Hepatocyte (in vitro differentiated cells): ENCODE measurements around the gene TAF4. TPM values are rescaled to one million over a fixed set of nuclear protein-coding genes. Genes with fewer than 3 reads are reported as not detected.

Experiments used
- DNase-seq: peaks from one replicate; pipeline ENCODE4 v3.0.0-alpha.2; 2016; ENCODE audit warnings: low spot score
- H2AFZ ChIP-seq: fragments of 200-600 bp; sonication (generic); 2 replicates; pipeline ENCODE4 v1.6.0; 2016; ENCODE audit warnings: antibody characterized with exemption, mild to moderate bottlenecking
- H3K27ac ChIP-seq: fragments of 200-600 bp; sonication (generic); 2 replicates; pipeline ENCODE4 v1.5.1; 2016; ENCODE audit warnings: mild to moderate bottlenecking
- H3K27me3 ChIP-seq: fragments of 200-600 bp; sonication (generic); 2 replicates; pipeline ENCODE4 v1.6.1; 2016
- H3K36me3 ChIP-seq: fragments of 200-600 bp; sonication (generic); replicated peaks from 2 replicates; pipeline ENCODE4 v1.5.1; 2016; ENCODE audit warnings: low read depth; ENCODE audit not compliant: insufficient read depth
- H3K4me1 ChIP-seq: fragments of 200-600 bp; sonication (generic); 2 replicates; pipeline ENCODE4 v1.5.1; 2016; ENCODE audit warnings: mild to moderate bottlenecking, moderate library complexity; ENCODE audit not compliant: insufficient read depth
- H3K4me2 ChIP-seq: fragments of 200-600 bp; sonication (generic); 2 replicates; pipeline ENCODE4 v1.6.0; 2016
- H3K4me3 ChIP-seq: fragments of 200-600 bp; sonication (generic); 2 replicates; pipeline ENCODE4 v1.5.1; 2016; ENCODE audit warnings: mild to moderate bottlenecking
- H3K79me2 ChIP-seq: fragments of 200-600 bp; sonication (generic); 2 replicates; pipeline ENCODE4 v1.6.0; 2017; ENCODE audit warnings: mild to moderate bottlenecking
- H3K9me2 ChIP-seq: fragments of 200-600 bp; sonication (generic); replicated peaks from 2 replicates; pipeline ENCODE4 v1.6.0; 2017; ENCODE audit warnings: mild to moderate bottlenecking; ENCODE audit not compliant: insufficient read depth
- H3K9me3 ChIP-seq: fragments of 200-600 bp; sonication (generic); 2 replicates; pipeline ENCODE4 v1.5.1; 2016; ENCODE audit warnings: low read depth, mild to moderate bottlenecking
- H4K20me1 ChIP-seq: fragments of 200-600 bp; sonication (generic); 2 replicates; pipeline ENCODE4 v1.6.0; 2016; ENCODE audit warnings: mild to moderate bottlenecking; ENCODE audit not compliant: insufficient read depth, poor library complexity, severe bottlenecking
- EZH2 ChIP-seq: fragments of 200-600 bp; sonication (generic); IDR thresholded peaks from 2 replicates; pipeline ENCODE4 v1.6.1; 2016; ENCODE audit warnings: antibody characterized with exemption, mild to moderate bottlenecking, borderline replicate concordance
- EZH2phosphoT487 ChIP-seq: fragments of 200-600 bp; sonication (generic); IDR thresholded peaks from one replicate; pipeline ENCODE4 v1.6.1; 2018; ENCODE audit warnings: antibody characterized with exemption, mild to moderate bottlenecking, low read depth, moderate library complexity; ENCODE audit not compliant: unreplicated experiment, severe bottlenecking
- WGBS: methylation state at CpG from one replicate; pipeline ENCODE4 v1.1.6; 2016; ENCODE audit warnings: low lambda C conversion rate; ENCODE audit errors: missing lambda C conversion rate; 5-methylcytosine and 5-hydroxymethylcytosine counted together
- polyA plus RNA-seq: library from polyadenylated mRNA; unstranded; fragments of >200 nt; fragmentation: Nextera tagmentation; extraction: Ambion mirVana; gene quantifications from 2 replicates; pipeline ENCODE4 v1.2.1, GENCODE V29; 2016
- total RNA-seq: library from RNA; depleted of rRNA; stranded (reverse); fragments of >200 nt; gene quantifications from 2 replicates; pipeline ENCODE4 v1.2.3, GENCODE V29; 2014
- TF ChIP-seq, protein P1 (sequence below): fragments of 200-600 bp; sonication (generic); IDR thresholded peaks from 2 replicates; pipeline ENCODE4 v1.5.1; 2016; ENCODE audit warnings: antibody characterized with exemption, mild to moderate bottlenecking; ENCODE audit not compliant: poor library complexity

Gene TAF4
- total and polyA plus RNA-seq, 2 experiments from 2014 or later: 2.9 to 6.6 TPM

DNA sequence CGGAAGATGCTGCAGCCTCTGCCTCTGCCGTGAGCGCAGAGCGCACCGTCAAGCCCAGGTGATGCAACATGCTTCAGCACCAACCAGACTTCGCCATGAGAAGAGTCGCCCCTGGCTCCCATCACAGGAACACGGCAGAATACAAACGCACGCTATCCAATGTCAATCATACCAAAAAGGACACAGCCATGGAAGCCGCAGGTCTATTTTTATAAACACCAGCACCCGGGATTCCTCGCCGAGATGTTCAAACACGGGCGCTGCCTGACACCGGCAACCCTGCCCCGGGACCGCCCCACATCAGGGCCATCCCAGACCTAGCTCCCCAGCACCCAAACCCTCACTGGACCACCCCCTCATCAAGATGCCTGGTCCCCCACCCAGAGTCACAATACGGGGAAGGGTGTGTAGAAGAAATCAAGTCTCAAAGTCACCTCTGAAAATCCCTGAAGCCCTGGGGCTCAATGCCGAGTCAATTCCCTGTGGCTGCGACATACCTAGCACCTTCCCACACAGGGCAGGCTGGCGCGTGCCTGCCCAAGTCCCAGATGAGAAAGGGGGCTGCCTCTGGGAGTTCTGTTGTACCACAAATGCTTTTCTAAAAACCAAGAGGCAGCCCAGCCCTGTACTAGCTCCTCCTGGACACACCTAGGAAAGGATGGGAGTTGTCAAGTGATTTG lies 17.9 kb downstream of the TAF4 start:
- no peaks in the 10 kb centered on the region for H3K9me3 ChIP-seq
- peaks cover 23% of the 10 kb centered on the region for H3K4me1 ChIP-seq
- no peak overlapping the region for H2AFZ ChIP-seq
- H3K4me3 ChIP-seq: no peak overlapping the region
- H3K9me2 ChIP-seq: no peaks in the 10 kb centered on the region
- H3K4me2 ChIP-seq: no peak overlapping the region
- no peaks in the 10 kb centered on the region for H3K36me3 ChIP-seq
- peaks cover 86% of the 10 kb centered on the region for H4K20me1 ChIP-seq
- WGBS: 96% methylated on average over 24 of the region's 24 CpGs
- TF ChIP-seq, protein P1, sequence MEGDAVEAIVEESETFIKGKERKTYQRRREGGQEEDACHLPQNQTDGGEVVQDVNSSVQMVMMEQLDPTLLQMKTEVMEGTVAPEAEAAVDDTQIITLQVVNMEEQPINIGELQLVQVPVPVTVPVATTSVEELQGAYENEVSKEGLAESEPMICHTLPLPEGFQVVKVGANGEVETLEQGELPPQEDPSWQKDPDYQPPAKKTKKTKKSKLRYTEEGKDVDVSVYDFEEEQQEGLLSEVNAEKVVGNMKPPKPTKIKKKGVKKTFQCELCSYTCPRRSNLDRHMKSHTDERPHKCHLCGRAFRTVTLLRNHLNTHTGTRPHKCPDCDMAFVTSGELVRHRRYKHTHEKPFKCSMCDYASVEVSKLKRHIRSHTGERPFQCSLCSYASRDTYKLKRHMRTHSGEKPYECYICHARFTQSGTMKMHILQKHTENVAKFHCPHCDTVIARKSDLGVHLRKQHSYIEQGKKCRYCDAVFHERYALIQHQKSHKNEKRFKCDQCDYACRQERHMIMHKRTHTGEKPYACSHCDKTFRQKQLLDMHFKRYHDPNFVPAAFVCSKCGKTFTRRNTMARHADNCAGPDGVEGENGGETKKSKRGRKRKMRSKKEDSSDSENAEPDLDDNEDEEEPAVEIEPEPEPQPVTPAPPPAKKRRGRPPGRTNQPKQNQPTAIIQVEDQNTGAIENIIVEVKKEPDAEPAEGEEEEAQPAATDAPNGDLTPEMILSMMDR: no peak
- TF ChIP-seq EZH2phosphoT487: no peak
- no peak for TF ChIP-seq EZH2
- DNase-seq: no peak
- H3K79me2 ChIP-seq: peaks cover 99% of the 10 kb centered on the region
- H3K27me3 ChIP-seq: no peaks in the 10 kb centered on the region
- no peak overlapping the region for H3K27ac ChIP-seq

GRCh38 chr20:62046431-62046830 lies 19.2 kb downstream of the TAF4 start:
- Histone ChIP-seq H3K4me3 (no peak overlapping the region), H3K36me3 (no peaks in the 10 kb centered on the region), H3K79me2 (peaks cover 100% of the 10 kb centered on the region), H3K4me1 (peaks cover 22% of the 10 kb centered on the region), H2AFZ (no peak overlapping the region), H3K9me2 (no peaks in the 10 kb centered on the region), H4K20me1 (peaks cover 87% of the 10 kb centered on the region), H3K9me3 (no peaks in the 10 kb centered on the region), H3K27ac (no peak overlapping the region), H3K4me2 (no peak overlapping the region), H3K27me3 (no peaks in the 10 kb centered on the region)
- no peak for DNase-seq
- TF ChIP-seq EZH2phosphoT487 (no peak), EZH2 (no peak)
- TF ChIP-seq, protein P1: no peak
- 93% methylated on average over 15 of the region's 15 CpGs for WGBS

- Histone ChIP-seq H3K4me3 (no peak overlapping the region), H3K27me3 (no peaks in the 10 kb centered on the region), H3K79me2 (peaks cover 100% of the 10 kb centered on the region)
These were observed 20.0 kb downstream of the TAF4 start for GRCh38 chr20:62045529-62046285.

More at GRCh38 chr20:62045529-62046285, 20.0 kb downstream of the TAF4 start:
- Histone ChIP-seq H3K9me3 (no peaks in the 10 kb centered on the region), H3K27ac (no peak overlapping the region), H3K9me2 (no peaks in the 10 kb centered on the region), H2AFZ (no peak overlapping the region), H3K36me3 (no peaks in the 10 kb centered on the region), H3K4me2 (no peak overlapping the region), H4K20me1 (peaks cover 87% of the 10 kb centered on the region), H3K4me1 (peaks cover 17% of the 10 kb centered on the region)
- 81% methylated on average over 22 of the region's 22 CpGs for WGBS
- DNase-seq: no peak
- TF ChIP-seq, protein P1: no peak
- TF ChIP-seq EZH2phosphoT487: no peak
- no peak for TF ChIP-seq EZH2
